HL-60 (cell line): ENCODE data around the gene CYP2A6.

Experiments
- CTCF ChIP-seq: IDR thresholded peaks from one replicate; pipeline ENCODE4 v1.5.1; 2011; ENCODE audit warnings: low read length, control low read depth, inconsistent platforms; ENCODE audit not compliant: insufficient read depth
- GABPA ChIP-seq: IDR thresholded peaks from 2 replicates; pipeline ENCODE4 v1.6.1; 2012; ENCODE audit warnings: low read depth
- POLR2AphosphoS5 ChIP-seq: IDR thresholded peaks from 2 replicates; pipeline ENCODE4 v1.6.1; 2012; ENCODE audit warnings: low read depth
- SPI1 ChIP-seq: IDR thresholded peaks from 2 replicates; pipeline ENCODE4 v1.6.1; 2012; ENCODE audit warnings: low read depth, mild to moderate bottlenecking, borderline replicate concordance
- TF ChIP-seq, protein P1 (sequence below): IDR thresholded peaks from 2 replicates; pipeline ENCODE4 v1.6.1; 2012; ENCODE audit warnings: low read depth; ENCODE audit not compliant: insufficient replicate concordance

- TF ChIP-seq CTCF (peak; percentile 42), POLR2AphosphoS5 (no peak), GABPA (no peak), SPI1 (no peak)
- TF ChIP-seq, protein P1, sequence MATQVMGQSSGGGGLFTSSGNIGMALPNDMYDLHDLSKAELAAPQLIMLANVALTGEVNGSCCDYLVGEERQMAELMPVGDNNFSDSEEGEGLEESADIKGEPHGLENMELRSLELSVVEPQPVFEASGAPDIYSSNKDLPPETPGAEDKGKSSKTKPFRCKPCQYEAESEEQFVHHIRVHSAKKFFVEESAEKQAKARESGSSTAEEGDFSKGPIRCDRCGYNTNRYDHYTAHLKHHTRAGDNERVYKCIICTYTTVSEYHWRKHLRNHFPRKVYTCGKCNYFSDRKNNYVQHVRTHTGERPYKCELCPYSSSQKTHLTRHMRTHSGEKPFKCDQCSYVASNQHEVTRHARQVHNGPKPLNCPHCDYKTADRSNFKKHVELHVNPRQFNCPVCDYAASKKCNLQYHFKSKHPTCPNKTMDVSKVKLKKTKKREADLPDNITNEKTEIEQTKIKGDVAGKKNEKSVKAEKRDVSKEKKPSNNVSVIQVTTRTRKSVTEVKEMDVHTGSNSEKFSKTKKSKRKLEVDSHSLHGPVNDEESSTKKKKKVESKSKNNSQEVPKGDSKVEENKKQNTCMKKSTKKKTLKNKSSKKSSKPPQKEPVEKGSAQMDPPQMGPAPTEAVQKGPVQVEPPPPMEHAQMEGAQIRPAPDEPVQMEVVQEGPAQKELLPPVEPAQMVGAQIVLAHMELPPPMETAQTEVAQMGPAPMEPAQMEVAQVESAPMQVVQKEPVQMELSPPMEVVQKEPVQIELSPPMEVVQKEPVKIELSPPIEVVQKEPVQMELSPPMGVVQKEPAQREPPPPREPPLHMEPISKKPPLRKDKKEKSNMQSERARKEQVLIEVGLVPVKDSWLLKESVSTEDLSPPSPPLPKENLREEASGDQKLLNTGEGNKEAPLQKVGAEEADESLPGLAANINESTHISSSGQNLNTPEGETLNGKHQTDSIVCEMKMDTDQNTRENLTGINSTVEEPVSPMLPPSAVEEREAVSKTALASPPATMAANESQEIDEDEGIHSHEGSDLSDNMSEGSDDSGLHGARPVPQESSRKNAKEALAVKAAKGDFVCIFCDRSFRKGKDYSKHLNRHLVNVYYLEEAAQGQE, result no peak
Observed at GRCh38 chr19:40806423-40807146, 43.7 kb downstream of the CYP2A6 start.
